ENCODE data around the gene EMILIN3. TPM values are rescaled to one million over a fixed set of nuclear protein-coding genes. Genes with fewer than 3 reads are reported as not detected.

The EMILIN3 gene
- polyA plus RNA-seq, 1 of the 3 experiments (the other 2 are of a cell fraction), result 0.02 TPM

DNA sequence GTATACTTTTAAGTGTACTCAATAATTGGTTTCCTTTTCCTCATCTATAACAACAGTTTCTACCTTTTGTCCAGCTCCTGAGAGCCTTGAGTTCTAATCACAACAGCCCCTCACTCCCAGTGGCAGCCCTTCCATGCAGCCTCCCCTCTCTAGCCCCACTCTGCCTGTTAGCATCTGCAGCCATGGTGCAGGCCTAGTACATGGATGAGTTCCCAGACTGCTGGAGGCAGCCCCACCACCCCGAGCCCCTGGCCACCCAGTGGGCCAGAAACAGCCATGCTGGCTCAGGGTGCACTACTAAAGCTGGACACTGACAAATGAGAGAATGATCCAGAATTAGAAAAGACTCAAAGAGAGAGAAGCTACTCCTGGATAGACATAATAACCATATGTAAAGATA lies 35.7 kb downstream of the EMILIN3 start:
- WGBS (ENCODE audit: low lambda C conversion rate), result 67% methylated on average over 1 of the region's 1 CpG
- Histone ChIP-seq H3F3A (replicated peaks; ENCODE audit: insufficient read depth) (peaks cover 13% of the 10 kb centered on the region), H3K36me3 (replicated peaks in 1 of 2; ENCODE audit: control insufficient read depth in 1 of 2, insufficient read depth in 2 of 2, low read length in 1 of 2) (no peaks in the 10 kb centered on the region), H3K9ac (no peak overlapping the region), H3K9me2 (no peaks in the 10 kb centered on the region), H2AFZ (ENCODE audit: low read depth) (no peak overlapping the region), H3K4me3 (ENCODE audit: low read depth in 2 of 2, low read length in 1 of 2) (no peak overlapping the region), H4K20me1 (ENCODE audit: insufficient read depth) (no peaks in the 10 kb centered on the region), H3K27ac (ENCODE audit: low read depth in 2 of 2, low read length in 1 of 2) (no peak overlapping the region), H3K9me3 (no peaks in the 10 kb centered on the region), H3K4me2 (no peak overlapping the region), H3K4me1 (ENCODE audit: control insufficient read depth in 1 of 2, insufficient read depth in 2 of 2, low read depth in 1 of 2, low read length in 1 of 2) (peaks cover 0 to 14% of the 10 kb centered on the region in 2 experiments; a peak in 2 of 4 replicates), H3K27me3 (ENCODE audit: insufficient read depth) (no peaks in the 10 kb centered on the region), H3K79me2 (ENCODE audit: insufficient read depth) (no peaks in the 10 kb centered on the region)
- ChIA-PET CTCF (interaction anchor here (3.7 kb wide), 1 partner anchor 9 kb away, joined by 18 read pairs; the partner anchor contains the start of gene LPIN3), POLR2A (no interaction called here)
- no peak for DNase-seq
- TF ChIP-seq RFX5 (IDR thresholded peaks at IDR 0.05; ENCODE audit: low read length) (no peak), JUND (IDR thresholded peaks at IDR 0.05) (no peak), GABPA (IDR thresholded peaks at IDR 0.05; ENCODE audit: low read depth) (no peak), TEAD4 (IDR thresholded peaks at IDR 0.05; ENCODE audit: borderline replicate concordance, insufficient read depth) (no peak), EP300 (IDR thresholded peaks at IDR 0.05; ENCODE audit: borderline replicate concordance in 1 of 2, low read depth in 1 of 2, low read length in 1 of 2) (no peak), FOXJ3 (CRISPR knock-in tag; IDR thresholded peaks at IDR 0.05) (no peak), CTCF (IDR thresholded peaks at IDR 0.05) (no peak), NRF1 (IDR thresholded peaks at IDR 0.05; ENCODE audit: low read depth, low read length) (no peak), TCF12 (IDR thresholded peaks at IDR 0.05) (no peak), RCOR1 (IDR thresholded peaks at IDR 0.05; ENCODE audit: low read length) (no peak)
- TF ChIP-seq, protein P1, sequence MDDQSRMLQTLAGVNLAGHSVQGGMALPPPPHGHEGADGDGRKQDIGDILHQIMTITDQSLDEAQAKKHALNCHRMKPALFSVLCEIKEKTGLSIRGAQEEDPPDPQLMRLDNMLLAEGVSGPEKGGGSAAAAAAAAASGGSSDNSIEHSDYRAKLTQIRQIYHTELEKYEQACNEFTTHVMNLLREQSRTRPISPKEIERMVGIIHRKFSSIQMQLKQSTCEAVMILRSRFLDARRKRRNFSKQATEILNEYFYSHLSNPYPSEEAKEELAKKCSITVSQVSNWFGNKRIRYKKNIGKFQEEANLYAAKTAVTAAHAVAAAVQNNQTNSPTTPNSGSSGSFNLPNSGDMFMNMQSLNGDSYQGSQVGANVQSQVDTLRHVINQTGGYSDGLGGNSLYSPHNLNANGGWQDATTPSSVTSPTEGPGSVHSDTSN (IDR thresholded peaks at IDR 0.05), result no peak
- TF ChIP-seq, protein P2, sequence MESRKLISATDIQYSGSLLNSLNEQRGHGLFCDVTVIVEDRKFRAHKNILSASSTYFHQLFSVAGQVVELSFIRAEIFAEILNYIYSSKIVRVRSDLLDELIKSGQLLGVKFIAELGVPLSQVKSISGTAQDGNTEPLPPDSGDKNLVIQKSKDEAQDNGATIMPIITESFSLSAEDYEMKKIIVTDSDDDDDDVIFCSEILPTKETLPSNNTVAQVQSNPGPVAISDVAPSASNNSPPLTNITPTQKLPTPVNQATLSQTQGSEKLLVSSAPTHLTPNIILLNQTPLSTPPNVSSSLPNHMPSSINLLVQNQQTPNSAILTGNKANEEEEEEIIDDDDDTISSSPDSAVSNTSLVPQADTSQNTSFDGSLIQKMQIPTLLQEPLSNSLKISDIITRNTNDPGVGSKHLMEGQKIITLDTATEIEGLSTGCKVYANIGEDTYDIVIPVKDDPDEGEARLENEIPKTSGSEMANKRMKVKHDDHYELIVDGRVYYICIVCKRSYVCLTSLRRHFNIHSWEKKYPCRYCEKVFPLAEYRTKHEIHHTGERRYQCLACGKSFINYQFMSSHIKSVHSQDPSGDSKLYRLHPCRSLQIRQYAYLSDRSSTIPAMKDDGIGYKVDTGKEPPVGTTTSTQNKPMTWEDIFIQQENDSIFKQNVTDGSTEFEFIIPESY (IDR thresholded peaks at IDR 0.05; ENCODE audit: borderline replicate concordance, low read depth), result no peak

- peak overlapping the region in 1 of 2 experiments; percentile 93; a peak in 2 of 4 replicates for H3K27ac ChIP-seq (ENCODE audit: low read depth in 2 of 2, low read length in 1 of 2)
- peaks cover 13% of the 10 kb centered on the region for H3F3A ChIP-seq (replicated peaks; ENCODE audit: insufficient read depth)
- DNase-seq, result no peak
- H4K20me1 ChIP-seq (ENCODE audit: insufficient read depth), result no peaks in the 10 kb centered on the region
- ChIA-PET CTCF (interaction anchor here (0.6 to 3.7 kb wide), 3 partner anchors 10 to 368 kb away, joined by 3 to 18 read pairs (median 5); partner anchors contain the start of gene LPIN3), POLR2A (no interaction called here)
- no peak overlapping the region for H3K9ac ChIP-seq
- no peak overlapping the region for H3K4me3 ChIP-seq (ENCODE audit: low read depth in 2 of 2, low read length in 1 of 2)
- no peaks in the 10 kb centered on the region for H3K36me3 ChIP-seq (replicated peaks in 1 of 2; ENCODE audit: control insufficient read depth in 1 of 2, insufficient read depth in 2 of 2, low read length in 1 of 2)
- peak overlapping the region; percentile 72 for H3K4me2 ChIP-seq
- no peaks in the 10 kb centered on the region for H3K79me2 ChIP-seq (ENCODE audit: insufficient read depth)
- H2AFZ ChIP-seq (ENCODE audit: low read depth), result peak overlapping the region; percentile 91
- H3K4me1 ChIP-seq (ENCODE audit: control insufficient read depth in 1 of 2, insufficient read depth in 2 of 2, low read depth in 1 of 2, low read length in 1 of 2), result peaks cover 0 to 14% of the 10 kb centered on the region in 2 experiments; a peak in 2 of 4 replicates
- no peaks in the 10 kb centered on the region for H3K9me2 ChIP-seq
- H3K9me3 ChIP-seq, result no peaks in the 10 kb centered on the region
- no peaks in the 10 kb centered on the region for H3K27me3 ChIP-seq (ENCODE audit: insufficient read depth)
- WGBS (ENCODE audit: low lambda C conversion rate), result 86% methylated on average over 5 of the region's 5 CpGs
- TF ChIP-seq, protein P1 (IDR thresholded peaks at IDR 0.05), result no peak
- TF ChIP-seq CHD2 (IDR thresholded peaks at IDR 0.05; ENCODE audit: low read length, partially characterized antibody) (no peak), GATA2 (CRISPR knock-in tag; IDR thresholded peaks at IDR 0.05) (no peak), FOXJ3 (CRISPR knock-in tag; IDR thresholded peaks at IDR 0.05) (no peak), POLR2AphosphoS5 (IDR thresholded peaks at IDR 0.05; ENCODE audit: low read depth, low read length) (no peak)
- TF ChIP-seq, protein P2 (IDR thresholded peaks at IDR 0.05; ENCODE audit: borderline replicate concordance, low read depth), result no peak
- TF ChIP-seq, protein P3, sequence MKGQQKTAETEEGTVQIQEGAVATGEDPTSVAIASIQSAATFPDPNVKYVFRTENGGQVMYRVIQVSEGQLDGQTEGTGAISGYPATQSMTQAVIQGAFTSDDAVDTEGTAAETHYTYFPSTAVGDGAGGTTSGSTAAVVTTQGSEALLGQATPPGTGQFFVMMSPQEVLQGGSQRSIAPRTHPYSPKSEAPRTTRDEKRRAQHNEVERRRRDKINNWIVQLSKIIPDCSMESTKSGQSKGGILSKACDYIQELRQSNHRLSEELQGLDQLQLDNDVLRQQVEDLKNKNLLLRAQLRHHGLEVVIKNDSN (IDR thresholded peaks at IDR 0.05; ENCODE audit: borderline replicate concordance, low read depth), result no peak
Measured at GRCh38 chr20:41330343-41330720, 36.3 kb downstream of the EMILIN3 start.
